HCT116 (cell line): ENCODE results near the gene ALDH1A1.

Experiments used
- CEBPB ChIP-seq: IDR thresholded peaks from 2 replicates; pipeline ENCODE4 v1.6.1; 2012; ENCODE audit warnings: low read depth
- CTCF ChIP-seq, 3 experiments: fragments of 200-600 bp in 1 of 3; sonication (generic) in 1 of 3; IDR thresholded peaks in 2 of 3; conservative IDR thresholded peaks in 1 of 3; 2 replicates each; pipeline ENCODE4 v1.5.1; 2012 to 2017; ENCODE audit warnings: low read depth in 2 of 3, low read length in 2 of 3, antibody characterized with exemption in 1 of 3, borderline replicate concordance in 1 of 3, control low read depth in 1 of 3, mild to moderate bottlenecking in 1 of 3, mixed read lengths in 1 of 3, mixed run types in 1 of 3, moderate library complexity in 1 of 3; ENCODE audit not compliant: insufficient read depth in 1 of 3
- POLR2A ChIP-seq: IDR thresholded peaks from 2 replicates; pipeline ENCODE4 v1.7.0; 2011; ENCODE audit warnings: borderline replicate concordance; ENCODE audit not compliant: insufficient read depth, insufficient read length; ENCODE audit errors: extremely low read depth
- POLR2AphosphoS5 ChIP-seq: IDR thresholded peaks from 2 replicates; pipeline ENCODE4 v1.6.1; 2011; ENCODE audit warnings: mild to moderate bottlenecking, low read depth, low read length, moderate library complexity
- YY1 ChIP-seq: IDR thresholded peaks from 2 replicates; pipeline ENCODE4 v1.6.1; 2011; ENCODE audit warnings: low read length, low read depth, moderate library complexity, mild to moderate bottlenecking; ENCODE audit not compliant: insufficient replicate concordance; ENCODE audit errors: extremely low read depth
- ZNF274 ChIP-seq: fragments of 200-500 bp; sonication (Bioruptor generic); IDR thresholded peaks from 2 replicates; pipeline ENCODE4 v1.6.1; 2014; ENCODE audit warnings: mild to moderate bottlenecking, low read depth, low read length, inconsistent platforms
- TF ChIP-seq, protein P1 (sequence below): IDR thresholded peaks from 2 replicates; pipeline ENCODE4 v1.6.1; 2012

GRCh38 chr9:73001860-73002259, 49.0 kb upstream of the ALDH1A1 start:
- TF ChIP-seq CTCF (IDR thresholded peaks at IDR 0.05 in 2 of 3, conservative IDR thresholded peaks at IDR 0.05 in 1 of 3; ENCODE audit: borderline replicate concordance in 1 of 3, insufficient read depth in 1 of 3, low read depth in 2 of 3, low read length in 2 of 3) (no peak), CEBPB (no peak), YY1 (no peak), POLR2AphosphoS5 (no peak), POLR2A (no peak), ZNF274 (no peak)
- TF ChIP-seq, protein P1, sequence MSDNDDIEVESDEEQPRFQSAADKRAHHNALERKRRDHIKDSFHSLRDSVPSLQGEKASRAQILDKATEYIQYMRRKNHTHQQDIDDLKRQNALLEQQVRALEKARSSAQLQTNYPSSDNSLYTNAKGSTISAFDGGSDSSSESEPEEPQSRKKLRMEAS: no peak
